H9 (cell line): ENCODE measurements around the gene CLMP. TPM values are rescaled to one million over a fixed set of nuclear protein-coding genes. Genes with fewer than 3 reads are reported as not detected.

Experiments
- DNase-seq: peaks from one replicate; pipeline ENCODE4 v3.0.0-alpha.2; 2017
- H2AFZ ChIP-seq: one replicate; pipeline ENCODE4 v1.6.1; 2013; ENCODE audit warnings: mild to moderate bottlenecking, low read length, control low read depth, moderate library complexity
- H2AK5ac ChIP-seq: 2 replicates; pipeline ENCODE4 v1.6.1; 2013; ENCODE audit warnings: low read length, control low read depth, mixed read lengths; ENCODE audit not compliant: insufficient read length
- H2BK120ac ChIP-seq: one replicate; pipeline ENCODE4 v1.6.1; 2013; ENCODE audit warnings: low read depth, mild to moderate bottlenecking, low read length, control low read depth, inconsistent platforms; ENCODE audit not compliant: poor library complexity, severe bottlenecking
- H2BK12ac ChIP-seq: 2 replicates; pipeline ENCODE4 v1.6.1; 2013; ENCODE audit warnings: low read length, control low read depth, mixed read lengths, low read depth; ENCODE audit not compliant: insufficient read length
- H2BK15ac ChIP-seq: 2 replicates; pipeline ENCODE4 v1.6.1; 2013; ENCODE audit warnings: low read depth, low read length, control low read depth
- H2BK20ac ChIP-seq: one replicate; pipeline ENCODE4 v1.6.1; 2013; ENCODE audit warnings: low read depth, mild to moderate bottlenecking, low read length, control low read depth, inconsistent platforms; ENCODE audit not compliant: poor library complexity, severe bottlenecking
- H2BK5ac ChIP-seq: 2 replicates; pipeline ENCODE4 v1.6.1; 2013; ENCODE audit warnings: low read length, control low read depth, mixed read lengths; ENCODE audit not compliant: insufficient read length
- H3K14ac ChIP-seq: 2 replicates; pipeline ENCODE4 v1.6.1; 2013; ENCODE audit warnings: low read length, control low read depth; ENCODE audit not compliant: insufficient read depth
- H3K18ac ChIP-seq: 2 replicates; pipeline ENCODE4 v1.6.1; 2013; ENCODE audit warnings: low read depth, mild to moderate bottlenecking, mixed read lengths, low read length, control low read depth; ENCODE audit not compliant: insufficient read length
- H3K23ac ChIP-seq: 2 replicates; pipeline ENCODE4 v1.6.1; 2013; ENCODE audit warnings: low read length, control low read depth, mixed read lengths, low read depth; ENCODE audit not compliant: insufficient read length
- H3K23me2 ChIP-seq: 2 replicates; pipeline ENCODE4 v1.6.1; 2013; ENCODE audit warnings: low read depth, mild to moderate bottlenecking, mixed read lengths, low read length, control low read depth; ENCODE audit not compliant: insufficient read length, poor library complexity, severe bottlenecking
- H3K27ac ChIP-seq: 2 replicates; pipeline ENCODE4 v1.5.1; 2013; ENCODE audit warnings: low read length, control low read depth, mixed read lengths, low read depth; ENCODE audit not compliant: insufficient read length
- H3K27me3 ChIP-seq: 2 replicates; pipeline ENCODE4 v1.6.1; 2013; ENCODE audit warnings: low read length, control low read depth, inconsistent platforms; ENCODE audit not compliant: insufficient read depth
- H3K4ac ChIP-seq: 2 replicates; pipeline ENCODE4 v1.6.1; 2013; ENCODE audit warnings: low read depth, mild to moderate bottlenecking, control low read depth, inconsistent platforms, low read length, moderate library complexity
- H3K4me1 ChIP-seq: 2 replicates; pipeline ENCODE4 v1.6.1; 2013; ENCODE audit warnings: low read length, control low read depth, inconsistent platforms; ENCODE audit not compliant: insufficient read depth
- H3K4me2 ChIP-seq: 2 replicates; pipeline ENCODE4 v1.6.1; 2013; ENCODE audit warnings: low read length, control low read depth, mixed read lengths; ENCODE audit not compliant: insufficient read length, insufficient read depth
- H3K56ac ChIP-seq: 2 replicates; pipeline ENCODE4 v1.6.1; 2013; ENCODE audit warnings: low read depth, mild to moderate bottlenecking, mixed read lengths, low read length, control low read depth; ENCODE audit not compliant: insufficient read length
- H3K79me1 ChIP-seq: 2 replicates; pipeline ENCODE4 v1.6.1; 2013; ENCODE audit warnings: low read depth, mild to moderate bottlenecking, moderate library complexity, low read length, control low read depth, inconsistent platforms; ENCODE audit not compliant: insufficient read depth, poor library complexity, severe bottlenecking
- H3K79me2 ChIP-seq: 2 replicates; pipeline ENCODE4 v1.6.1; 2013; ENCODE audit warnings: low read length, control low read depth, inconsistent platforms; ENCODE audit not compliant: insufficient read depth
- H3K9ac ChIP-seq: 2 replicates; pipeline ENCODE4 v1.6.1; 2013; ENCODE audit warnings: low read length, control low read depth, mixed read lengths; ENCODE audit not compliant: insufficient read length; ENCODE audit errors: extremely low read depth
- H3K9me3 ChIP-seq: one replicate; pipeline ENCODE4 v1.6.1; 2013; ENCODE audit warnings: low read depth, low read length, inconsistent platforms; ENCODE audit not compliant: control insufficient read depth
- H3T11ph ChIP-seq: one replicate; pipeline ENCODE4 v1.6.1; 2013; ENCODE audit warnings: mild to moderate bottlenecking, low read length, control low read depth, inconsistent platforms
- H4K20me1 ChIP-seq: one replicate; pipeline ENCODE4 v1.6.1; 2013; ENCODE audit not compliant: control insufficient read depth, insufficient read length, insufficient read depth
- H4K5ac ChIP-seq: 2 replicates; pipeline ENCODE4 v1.6.1; 2013; ENCODE audit warnings: low read depth, mild to moderate bottlenecking, mixed read lengths, low read length, control low read depth; ENCODE audit not compliant: insufficient read length
- H4K8ac ChIP-seq: replicated peaks from 2 replicates; pipeline ENCODE4 v1.6.1; 2013; ENCODE audit warnings: low read length, control low read depth, mixed read lengths, low read depth; ENCODE audit not compliant: insufficient read length
- H4K91ac ChIP-seq: 2 replicates; pipeline ENCODE4 v1.6.1; 2013; ENCODE audit warnings: low read depth, mild to moderate bottlenecking, moderate library complexity, mixed read lengths, low read length, control low read depth; ENCODE audit not compliant: insufficient read length
- H3K27ac Mint-ChIP-seq, 3 experiments: 2 replicates in 2 of 3; 3 replicates in 1 of 3; pipeline ENCODE4 v1.8.0; 2020 to 2021; ENCODE audit warnings: mixed read lengths in 3 of 3, mild to moderate bottlenecking in 1 of 3, moderate library complexity in 1 of 3
- H3K27me3 Mint-ChIP-seq: 2 replicates; pipeline ENCODE4 v1.8.0; 2021; ENCODE audit warnings: low read depth, mild to moderate bottlenecking, moderate library complexity, mixed read lengths
- H3K36me3 Mint-ChIP-seq, 3 experiments: 2 replicates in 2 of 3; 3 replicates in 1 of 3; pipeline ENCODE4 v1.8.0; 2020 to 2021; ENCODE audit warnings: low read depth in 3 of 3, mixed read lengths in 3 of 3; ENCODE audit not compliant: insufficient read depth in 1 of 3
- H3K4me1 Mint-ChIP-seq, 2 experiments: 2 replicates each; pipeline ENCODE4 v1.8.0; 2020; ENCODE audit warnings: mixed read lengths in 2 of 2
- H3K4me3 Mint-ChIP-seq, 2 experiments: 2 replicates in 1 of 2; 3 replicates in 1 of 2; pipeline ENCODE4 v1.8.0; 2020 to 2021; ENCODE audit warnings: mild to moderate bottlenecking in 2 of 2, mixed read lengths in 2 of 2, moderate library complexity in 1 of 2
- H3K9me3 Mint-ChIP-seq, 2 experiments: 2 replicates in 1 of 2; 3 replicates in 1 of 2; pipeline ENCODE4 v1.8.0; 2020; ENCODE audit warnings: mild to moderate bottlenecking in 2 of 2, mixed read lengths in 2 of 2, moderate library complexity in 1 of 2
- CTCF ChIP-seq: fragments of 200-600 bp; sonication (generic); conservative IDR thresholded peaks from 3 replicates; pipeline ENCODE4 v1.8.0; 2021; ENCODE audit warnings: antibody characterized with exemption, mild to moderate bottlenecking
- WGBS: extraction: QIAGEN DNeasy Blood & Tissue Kit; methylation state at CpG from one replicate; pipeline ENCODE4 v1.1.7; 2013; ENCODE audit warnings: missing lambda C conversion rate, low lambda C conversion rate, mixed read lengths; ENCODE audit not compliant: insufficient read length; ENCODE audit errors: extremely low coverage; 5-methylcytosine and 5-hydroxymethylcytosine counted together
- total RNA-seq: library from RNA; stranded (reverse); gene quantifications from 2 replicates; pipeline ENCODE4 v1.2.1, GENCODE V29; 2021

The CLMP gene
- total RNA-seq, 1 experiment from 2014 or later, result 13.8 TPM

- H3K79me1 ChIP-seq, result no peaks in the 10 kb centered on the region
- Mint-ChIP-seq H3K27me3 (peaks cover 29% of the 10 kb centered on the region), H3K27ac (peak overlapping the region in 1 of 3 experiments; percentile 60; a peak in 4 of 7 replicates), H3K9me3 (no peaks in the 10 kb centered on the region), H3K36me3 (peaks cover 6 to 21% (median 9%) of the 10 kb centered on the region in 3 experiments; a peak in 6 of 7 replicates), H3K4me3 (peak overlapping the region; percentile 78 to 83), H3K4me1 (peaks cover 55 to 59% of the 10 kb centered on the region in 2 experiments)
- no CpG with 5 or more reads among the region's 4 CpGs for WGBS
- H2BK20ac ChIP-seq, result no peak overlapping the region
- H2BK120ac ChIP-seq, result no peak overlapping the region
- H3K9ac ChIP-seq, result no peak overlapping the region
- no peak overlapping the region for H3K4ac ChIP-seq
- H3K14ac ChIP-seq, result peak overlapping the region; percentile 11; the same call in 1 of the 2 replicates
- H3K79me2 ChIP-seq, result peaks cover 3% of the 10 kb centered on the region; the same call in 1 of the 2 replicates
- no peak for TF ChIP-seq CTCF
- H4K8ac ChIP-seq, result no peak overlapping the region
- H2BK15ac ChIP-seq, result no peak overlapping the region
- no peak overlapping the region for H2AFZ ChIP-seq
- no peaks in the 10 kb centered on the region; the same call in 1 of the 2 replicates for H3K27me3 ChIP-seq
- H4K20me1 ChIP-seq, result no peaks in the 10 kb centered on the region
- no peak overlapping the region for H4K5ac ChIP-seq
- H3K23me2 ChIP-seq, result peaks cover 22% of the 10 kb centered on the region
- peak overlapping the region; percentile 67 for H3K4me2 ChIP-seq
- H4K91ac ChIP-seq, result no peak overlapping the region
- no peaks in the 10 kb centered on the region for H3K9me3 ChIP-seq
- DNase-seq, result no peak
- no peak overlapping the region for H3K18ac ChIP-seq
- no peak overlapping the region for H2BK12ac ChIP-seq
- no peak overlapping the region for H2BK5ac ChIP-seq
- no peak overlapping the region for H3K27ac ChIP-seq
- no peak overlapping the region for H3K56ac ChIP-seq
- H2AK5ac ChIP-seq, result no peak overlapping the region
- H3K4me1 ChIP-seq, result peaks cover 22% of the 10 kb centered on the region
- H3K23ac ChIP-seq, result no peak overlapping the region
- no peak overlapping the region for H3T11ph ChIP-seq
Observed at GRCh38 chr11:123193742-123194141, 1.3 kb downstream of the CLMP start.
